Upper lobe of left lung (tissue), 4 donors: ENCODE data around the gene TCF12.

Experiments used
- CTCF ChIP-seq, 6 experiments: fragments of 450-650 bp in 4 of 6; fragments of 200-600 bp in 2 of 6; sonication (generic) in 2 of 6; IDR thresholded peaks; one replicate each; pipeline ENCODE4 v1.5.1; 2016 to 2019; ENCODE audit warnings: antibody characterized with exemption in 6 of 6
- POLR2A ChIP-seq, 4 donors: fragments of 450-650 bp; IDR thresholded peaks; one replicate each; pipeline ENCODE4 v1.5.1; 2016 to 2017; ENCODE audit warnings: antibody characterized with exemption in 4 of 4, mild to moderate bottlenecking in 2 of 4

GRCh38 chr15:57283774-57284503, 365.5 kb downstream of the TCF12 start:
- TF ChIP-seq POLR2A (IDR thresholded peaks at IDR 0.05) (no peak), CTCF (IDR thresholded peaks at IDR 0.05) (no peak)
